ENCODE results near the gene RNF214. TPM values are rescaled to one million over a fixed set of nuclear protein-coding genes. Genes with fewer than 3 reads are reported as not detected.
"Not testable (repeated sequence)": the region's sequence is repeated elsewhere in the genome, so short reads cannot be mapped to it uniquely, and the experiment has no call there.

RNF214 gene
- total RNA-seq, 1 experiment from 2014 or later = 1.7 TPM

- in situ Hi-C loops (cut with HindIII; ENCODE audit: low pct_unique_long_range_greater_than_20kb, low sequenced_read_pairs) = no loop called here
- DNase-seq (ENCODE audit: low read depth) = no peak
These were observed 86.9 kb downstream of the RNF214 start for GRCh38 chr11:117319214-117319840.

- in situ Hi-C loops (cut with HindIII; ENCODE audit: low pct_unique_long_range_greater_than_20kb, low sequenced_read_pairs); DNase-seq (ENCODE audit: low read depth): not testable (repeated sequence)
These were observed 94.7 kb downstream of the RNF214 start for GRCh38 chr11:117327255-117327566.

GRCh38 chr11:117327567-117328374 is 95.3 kb downstream of the RNF214 start, which contains the start of gene CEP164:
Gene CEP164, plus strand, starts transcription at chr11:117327854. Its CDS starts 10,733 bp downstream, at chr11:117338587.
- peak; percentile 87 for DNase-seq (ENCODE audit: low read depth)
- in situ Hi-C loops (cut with HindIII; ENCODE audit: low pct_unique_long_range_greater_than_20kb, low sequenced_read_pairs) = no loop called here

- DNase-seq (ENCODE audit: low read depth) = no peak
These were observed 96.0 kb downstream of the RNF214 start for GRCh38 chr11:117328375-117329010.

GRCh38 chr11:117332843-117333242 is 100.4 kb downstream of the RNF214 start:
- DNase-seq (ENCODE audit: low read depth) = no peak
- in situ Hi-C loops (cut with HindIII; ENCODE audit: low pct_unique_long_range_greater_than_20kb, low sequenced_read_pairs) = no loop called here

More at GRCh38 chr11:117328375-117329010, 96.0 kb downstream of the RNF214 start:
- in situ Hi-C loops (cut with HindIII; ENCODE audit: low pct_unique_long_range_greater_than_20kb, low sequenced_read_pairs) = no loop called here

DNA sequence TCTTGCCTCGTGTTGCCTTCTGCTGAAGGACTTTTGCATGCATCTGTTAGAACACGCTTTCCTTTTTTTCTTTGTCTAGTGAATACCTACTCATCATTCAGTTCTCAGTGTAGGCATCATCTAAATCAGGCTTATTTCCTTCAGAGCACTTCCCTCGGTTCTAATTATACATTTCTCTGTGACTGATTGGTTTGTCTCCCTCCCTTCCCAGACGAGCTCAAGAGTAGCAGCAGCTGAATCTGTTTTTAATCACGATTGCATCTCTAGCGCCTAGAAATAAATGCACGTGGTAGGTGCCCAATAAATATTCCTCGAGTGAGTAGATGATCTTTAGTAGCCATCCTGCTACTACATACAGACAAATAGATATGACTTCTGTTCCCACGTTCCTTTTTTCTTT is 101.4 kb downstream of the RNF214 start:
- no peak for DNase-seq (ENCODE audit: low read depth)
- in situ Hi-C loops (cut with HindIII; ENCODE audit: low pct_unique_long_range_greater_than_20kb, low sequenced_read_pairs) = no loop called here

DNA sequence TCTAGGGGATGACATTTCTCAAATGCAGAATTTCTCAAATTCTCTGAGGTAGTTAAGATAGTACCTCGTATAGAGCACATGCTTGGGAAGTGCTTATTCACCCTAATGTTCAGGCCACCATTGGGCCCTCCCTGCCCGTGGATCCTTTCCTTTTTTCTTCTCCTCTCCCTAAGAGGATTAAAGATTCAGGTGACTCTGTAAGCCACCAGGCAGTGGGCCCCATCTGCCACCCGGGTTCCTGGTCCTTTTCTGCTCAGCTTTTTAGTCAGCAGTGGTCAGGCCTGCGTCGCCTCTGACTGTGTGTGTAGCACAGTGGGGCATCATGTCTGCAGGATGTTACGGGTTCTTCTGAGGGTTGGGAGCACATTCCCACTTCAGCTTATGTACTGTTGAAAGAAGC is 102.4 kb downstream of the RNF214 start:
- in situ Hi-C loops (cut with HindIII; ENCODE audit: low pct_unique_long_range_greater_than_20kb, low sequenced_read_pairs) = no loop called here
- no peak for DNase-seq (ENCODE audit: low read depth)

DNA sequence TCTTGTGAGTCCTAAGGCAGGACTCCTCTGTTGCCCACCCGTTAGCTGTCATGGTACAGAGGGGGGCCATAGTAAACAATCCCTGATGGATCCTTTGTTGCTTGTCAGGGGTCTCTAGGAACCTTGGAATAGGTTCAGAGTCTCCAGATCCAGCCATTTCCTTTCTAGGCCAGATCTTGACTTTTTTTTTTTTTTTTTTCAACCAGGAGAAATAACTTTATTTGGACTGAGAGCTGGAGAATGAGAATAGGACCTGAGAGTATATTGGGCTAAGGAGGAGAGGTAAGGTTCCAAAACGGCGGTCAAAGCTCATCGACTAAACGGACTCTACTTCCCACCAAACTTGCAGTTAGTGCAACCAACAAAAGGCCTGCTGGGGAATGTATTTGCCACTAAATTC is 102.9 kb downstream of the RNF214 start:
- DNase-seq (ENCODE audit: low read depth) = no peak
- in situ Hi-C loops (cut with HindIII; ENCODE audit: low pct_unique_long_range_greater_than_20kb, low sequenced_read_pairs) = no loop called here

Other genes with a start within 250 kb of the RNF214 start
- gene SIK3, start 134.2 kb upstream of the RNF214 start, total RNA-seq (2014; rRNA removed; shearing (Covaris generic); ENCODE audit: low replicate concordance) = 4.6 and 5.6 TPM in 2 replicates
- gene PAFAH1B2, start 88.4 kb upstream of the RNF214 start, total RNA-seq (2014; rRNA removed; shearing (Covaris generic); ENCODE audit: low replicate concordance) = 74.9 and 82.8 TPM in 2 replicates
- gene SIDT2, start 53.9 kb upstream of the RNF214 start, total RNA-seq (2014; rRNA removed; shearing (Covaris generic); ENCODE audit: low replicate concordance) = 11.8 and 24.1 TPM in 2 replicates
- gene TAGLN, start 33.3 kb upstream of the RNF214 start, total RNA-seq (2014; rRNA removed; shearing (Covaris generic); ENCODE audit: low replicate concordance) = 0.54 and 0.72 TPM in 2 replicates
- 10.5 and 26.7 TPM in 2 replicates for gene PCSK7, start 598 bp upstream of the RNF214 start, total RNA-seq (2014; rRNA removed; shearing (Covaris generic); ENCODE audit: low replicate concordance)
- gene BACE1-AS, start 58.7 kb downstream of the RNF214 start, total RNA-seq (2014; rRNA removed; shearing (Covaris generic); ENCODE audit: low replicate concordance) = 0.64 and 2.0 TPM in 2 replicates
- gene BACE1, start 83.6 kb downstream of the RNF214 start, total RNA-seq (2014; rRNA removed; shearing (Covaris generic); ENCODE audit: low replicate concordance) = 4.5 and 7.4 TPM in 2 replicates
- 7.9 and 21.5 TPM in 2 replicates for gene CEP164, start 95.2 kb downstream of the RNF214 start, total RNA-seq (2014; rRNA removed; shearing (Covaris generic); ENCODE audit: low replicate concordance)